Tracheal epithelial cell (primary cell): ENCODE data around the gene ZNF317. TPM values are rescaled to one million over a fixed set of nuclear protein-coding genes. Genes with fewer than 3 reads are reported as not detected.

Source experiments
- total RNA-seq: library from RNA; depleted of rRNA; stranded (reverse); fragments of >200 nt; gene quantifications from 2 replicates; pipeline ENCODE4 v1.2.1, GENCODE V29; 2014

Gene ZNF317
- 11.3 and 13.2 TPM in 2 replicates for total RNA-seq

DNA sequence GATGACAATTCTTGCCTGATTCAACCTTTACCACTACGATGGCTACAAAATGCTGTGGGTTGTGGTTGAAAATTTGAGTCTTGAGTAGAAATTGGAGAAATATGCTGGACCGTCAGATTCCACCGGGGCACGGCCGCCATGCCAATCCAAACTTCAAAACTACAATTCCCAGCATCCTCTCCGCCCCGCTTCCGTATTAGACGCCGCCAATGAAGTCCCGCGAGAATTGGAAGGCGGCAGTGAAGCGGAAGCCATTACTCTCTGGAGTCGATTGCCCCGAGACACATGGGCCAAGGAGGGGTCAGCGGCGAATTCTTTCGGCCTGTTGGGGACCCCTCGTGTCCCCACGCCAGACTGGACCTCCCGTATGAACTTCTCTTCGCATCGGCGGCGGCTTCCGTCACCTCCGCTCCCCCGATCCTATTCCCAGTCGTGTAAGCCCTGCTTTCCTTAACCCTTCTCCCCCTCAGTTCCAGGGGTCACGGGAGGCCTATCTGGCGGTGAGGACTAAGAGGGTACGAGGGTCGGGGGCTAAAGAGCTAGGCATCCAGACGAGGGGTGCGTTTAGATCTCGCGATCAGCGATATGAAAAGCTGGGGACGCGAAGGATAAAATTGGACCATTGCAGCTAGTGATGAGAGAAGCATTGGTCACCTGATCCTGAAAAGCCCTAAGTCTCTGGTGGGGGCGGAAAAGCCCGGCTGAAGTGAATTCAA is at the start of gene ZNF317:
Gene ZNF317, plus strand, starts transcription at position 239 of the 716 bp plus-strand sequence. CDS start 15,620 bp downstream, outside the sequence.

DNA sequence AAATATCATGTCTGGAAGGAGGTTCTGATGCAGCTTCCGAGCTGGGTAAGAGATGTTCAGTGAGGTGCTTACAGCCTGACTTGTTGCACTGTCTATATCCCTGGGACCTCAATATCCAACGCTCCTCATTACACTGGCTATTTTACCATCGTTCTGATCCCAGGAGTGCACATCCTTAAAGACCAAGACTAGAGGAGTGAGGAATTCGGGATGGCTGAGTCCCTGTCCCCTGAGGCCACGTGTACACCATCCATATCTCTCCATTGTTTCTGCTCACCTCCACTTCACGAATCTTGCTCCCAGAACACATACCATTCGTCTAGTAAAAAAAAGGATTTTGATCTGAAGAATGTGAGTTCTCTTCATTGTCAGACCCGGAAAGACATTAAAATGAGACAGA is 32.8 kb upstream of the ZNF317 start, which contains the start of gene OR7G2:
Gene OR7G2, minus strand, starts transcription at position 101 of the 400 bp plus-strand sequence. CDS start 4,232 bp downstream, outside the sequence.

DNA sequence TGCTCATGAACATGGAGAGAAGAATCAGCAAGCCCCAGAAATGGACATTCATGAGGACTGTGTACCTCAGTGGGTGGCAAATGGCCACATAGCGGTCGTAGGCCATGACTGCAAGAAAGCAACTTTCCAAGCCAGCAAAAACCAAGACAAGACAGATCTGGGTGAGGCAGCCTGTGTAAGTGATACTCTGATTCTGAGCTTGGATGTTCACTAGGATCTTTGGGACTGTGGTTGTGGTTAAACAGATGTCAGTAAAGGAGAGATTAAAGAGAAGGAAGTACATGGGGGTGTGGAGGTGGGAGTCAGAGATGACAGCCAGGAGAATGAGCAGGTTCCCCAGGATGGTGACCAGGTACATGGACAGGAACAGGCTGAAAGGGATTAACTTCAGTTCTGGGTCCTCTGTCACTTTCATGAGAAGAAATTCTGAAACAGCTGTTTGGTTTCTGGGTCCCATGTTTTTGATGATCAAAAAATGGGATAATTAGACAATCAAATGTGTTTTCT is 24.8 kb upstream of the ZNF317 start, which contains the start of gene OR7G1:
Gene OR7G1, minus strand, starts transcription at position 457 of the 507 bp plus-strand sequence. Its CDS starts 0 bp downstream, at position 457.

DNA sequence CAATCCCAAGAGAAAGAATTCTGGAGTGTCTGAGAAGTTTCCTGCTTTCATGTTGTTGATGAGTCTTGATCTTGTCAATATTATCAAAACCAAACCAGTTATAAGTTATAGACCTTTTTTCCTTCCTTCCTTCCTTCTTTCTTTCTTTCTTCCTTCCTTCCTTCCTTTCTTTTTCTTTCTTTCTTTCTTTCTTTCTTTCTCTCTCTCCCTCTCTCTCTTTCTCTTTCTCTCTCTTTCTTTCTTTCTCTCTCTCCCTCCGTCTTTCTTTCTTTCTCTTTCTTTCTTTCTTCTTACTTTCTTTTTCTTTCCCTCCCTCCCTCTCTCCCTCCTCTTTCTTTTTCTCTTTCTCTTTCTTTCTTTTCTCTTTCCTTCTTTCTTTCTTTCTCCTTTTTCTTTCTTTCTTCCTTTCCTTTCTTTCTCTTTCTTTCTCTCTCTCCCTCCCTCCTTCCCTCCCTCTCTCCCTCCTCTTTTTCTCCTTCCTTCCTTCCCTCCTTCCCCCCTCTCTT is 13.2 kb upstream of the ZNF317 start, which contains the start of gene OR7G3:
Gene OR7G3, minus strand, starts transcription at position 51 of the 506 bp plus-strand sequence. Its CDS starts 0 bp downstream, at position 51.

DNA sequence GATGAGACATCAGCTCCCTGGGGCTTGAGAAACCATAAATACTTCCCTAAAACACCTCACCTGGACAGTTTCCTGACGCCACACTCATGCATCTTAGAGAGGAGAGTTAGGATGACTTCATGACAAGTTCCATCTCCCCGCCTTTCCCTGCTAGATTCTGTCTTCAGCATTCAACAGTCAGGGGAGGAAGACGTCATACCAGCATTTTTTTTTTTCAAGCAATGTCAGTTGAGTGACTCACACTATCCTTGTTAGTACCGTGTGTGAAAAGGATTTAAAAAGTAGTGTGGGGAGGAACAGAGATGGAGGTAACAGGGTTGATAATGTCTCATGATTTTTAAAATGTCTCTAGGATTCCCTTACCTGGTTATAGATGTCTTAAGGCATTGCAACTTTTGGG is 38.7 kb downstream of the ZNF317 start, which contains the start of gene OR7D2:
Gene OR7D2, plus strand, starts transcription at position 79 of the 400 bp plus-strand sequence. CDS start 6,803 bp downstream, outside the sequence.

Other genes starting within 250 kb of the ZNF317 start
- under 0.01 and 0.24 TPM in 2 replicates for gene MUC16, start 130.0 kb upstream of the ZNF317 start, total RNA-seq
- not detected in 2 replicates for gene OR1M1, start 53.3 kb upstream of the ZNF317 start, total RNA-seq
- not detected in 2 replicates for gene OR7G2, start 32.9 kb upstream of the ZNF317 start, total RNA-seq
- gene OR7G1, start 24.6 kb upstream of the ZNF317 start, total RNA-seq, result not detected in 2 replicates
- gene OR7G3, start 13.4 kb upstream of the ZNF317 start, total RNA-seq, result not detected in 2 replicates
- gene OR7D2, start 38.6 kb downstream of the ZNF317 start, total RNA-seq, result not detected in 2 replicates
- gene OR7D4, start 79.2 kb downstream of the ZNF317 start, total RNA-seq, result not detected in 2 replicates
- gene OR7E24, start 110.5 kb downstream of the ZNF317 start, total RNA-seq, result not detected in 2 replicates
- gene ZNF699, start 169.4 kb downstream of the ZNF317 start, total RNA-seq, result 11.3 and 18.8 TPM in 2 replicates
- 7.2 and 13.0 TPM in 2 replicates for gene ZNF559, start 183.8 kb downstream of the ZNF317 start, total RNA-seq
- gene ZNF177, start 222.6 kb downstream of the ZNF317 start, total RNA-seq, result 0.21 and 0.72 TPM in 2 replicates